Activated CD8-positive, alpha-beta T cell treated with anti-CD3 and anti-CD28 coated beads for 36 hours (primary cell): ENCODE results near the gene MAST4. TPM values are rescaled to one million over a fixed set of nuclear protein-coding genes. Genes with fewer than 3 reads are reported as not detected.
A peak's percentile ranks its signal among the peaks of the same experiment; 100 is the strongest.

Experiments
- ATAC-seq: fragments of 200-7000 bp; cut with Tn5 transposase; one replicate; pipeline ENCODE4 v1.10.0; 2021; ENCODE audit warnings: mild to moderate bottlenecking, moderate library complexity
- CTCF ChIA-PET: fragments of 350-600 bp; sonication (Branson Sonifier 250); formaldehyde crosslinking; loops from one replicate; lab custom pipeline; 2021; ENCODE audit warnings: antibody characterized with exemption; lab: Charles Lee
- POLR2A ChIA-PET: fragments of 350-600 bp; sonication (Branson Sonifier 250); formaldehyde crosslinking; loops from one replicate; lab custom pipeline; 2021; ENCODE audit warnings: antibody characterized with exemption; lab: Charles Lee
- DNase-seq: peaks from one replicate; pipeline ENCODE4 v3.0.0-alpha.2; 2020
- H3K27ac Mint-ChIP-seq: one replicate; pipeline ENCODE4 v1.8.0; 2021; ENCODE audit warnings: mild to moderate bottlenecking, mixed read lengths
- H3K27me3 Mint-ChIP-seq: one replicate; pipeline ENCODE4 v1.8.0; 2021; ENCODE audit warnings: mixed read lengths
- H3K36me3 Mint-ChIP-seq: one replicate; pipeline ENCODE4 v1.8.0; 2021; ENCODE audit warnings: low read depth, mixed read lengths
- H3K4me1 Mint-ChIP-seq: one replicate; pipeline ENCODE4 v1.8.0; 2021; ENCODE audit warnings: low read depth, mixed read lengths
- H3K4me3 Mint-ChIP-seq: one replicate; pipeline ENCODE4 v1.8.0; 2021; ENCODE audit warnings: mild to moderate bottlenecking, moderate library complexity, mixed read lengths
- H3K9me3 Mint-ChIP-seq: one replicate; pipeline ENCODE4 v1.8.0; 2021; ENCODE audit warnings: mixed read lengths
- intact Hi-C: fragments of 100-400 bp; cut with micrococcal nuclease; formaldehyde crosslinking; loops from one replicate; pipeline ENCODE4 v1.10.0; 2022
- total RNA-seq, 2 experiments: library from RNA; stranded (reverse); gene quantifications; one replicate each; pipeline ENCODE4 v1.2.3, GENCODE V29; 2021
- TF ChIP-seq, protein P1 (sequence below): fragments of 200-600 bp; IDR thresholded peaks from one replicate; pipeline ENCODE4 v1.8.0; 2022; ENCODE audit warnings: antibody characterized with exemption, mild to moderate bottlenecking

The MAST4 gene
- total RNA-seq, 2 experiments from 2014 or later: 7.6 to 10.0 TPM

DNA sequence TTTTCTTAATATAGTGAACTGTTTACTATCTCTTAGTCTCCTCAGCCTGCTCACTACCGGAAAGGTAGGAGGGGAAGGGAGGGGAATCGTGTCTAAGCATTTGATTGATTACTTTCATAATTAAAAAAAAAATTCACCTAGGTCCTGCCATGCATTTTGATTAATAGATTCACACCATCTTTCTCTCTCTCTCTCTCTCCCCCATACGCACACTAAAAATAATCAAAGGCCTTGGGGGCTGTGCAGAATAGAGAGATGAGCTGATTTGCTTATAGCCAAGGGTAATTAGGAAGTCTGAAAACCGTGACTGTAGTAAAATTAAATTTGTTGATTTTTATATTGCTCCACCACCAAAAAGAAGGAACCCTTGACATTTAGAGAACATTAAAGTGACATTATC is 550.8 kb downstream of the MAST4 start:
- intact Hi-C loops: no loop called here
- H3K4me3 Mint-ChIP-seq: no peak overlapping the region
- ATAC-seq (no peak), DNase-seq (no peak)
- CTCF ChIA-PET: interaction anchor here (0.8 to 1.7 kb wide), 4 partner anchors 8 to 21 kb away, joined by 3 to 6 read pairs (median 3); no protein-coding TSS in a partner anchor
- TF ChIP-seq, protein P1, sequence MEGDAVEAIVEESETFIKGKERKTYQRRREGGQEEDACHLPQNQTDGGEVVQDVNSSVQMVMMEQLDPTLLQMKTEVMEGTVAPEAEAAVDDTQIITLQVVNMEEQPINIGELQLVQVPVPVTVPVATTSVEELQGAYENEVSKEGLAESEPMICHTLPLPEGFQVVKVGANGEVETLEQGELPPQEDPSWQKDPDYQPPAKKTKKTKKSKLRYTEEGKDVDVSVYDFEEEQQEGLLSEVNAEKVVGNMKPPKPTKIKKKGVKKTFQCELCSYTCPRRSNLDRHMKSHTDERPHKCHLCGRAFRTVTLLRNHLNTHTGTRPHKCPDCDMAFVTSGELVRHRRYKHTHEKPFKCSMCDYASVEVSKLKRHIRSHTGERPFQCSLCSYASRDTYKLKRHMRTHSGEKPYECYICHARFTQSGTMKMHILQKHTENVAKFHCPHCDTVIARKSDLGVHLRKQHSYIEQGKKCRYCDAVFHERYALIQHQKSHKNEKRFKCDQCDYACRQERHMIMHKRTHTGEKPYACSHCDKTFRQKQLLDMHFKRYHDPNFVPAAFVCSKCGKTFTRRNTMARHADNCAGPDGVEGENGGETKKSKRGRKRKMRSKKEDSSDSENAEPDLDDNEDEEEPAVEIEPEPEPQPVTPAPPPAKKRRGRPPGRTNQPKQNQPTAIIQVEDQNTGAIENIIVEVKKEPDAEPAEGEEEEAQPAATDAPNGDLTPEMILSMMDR: no peak
- H3K36me3 Mint-ChIP-seq: peaks cover 15% of the 10 kb centered on the region
- H3K4me1 Mint-ChIP-seq: no peaks in the 10 kb centered on the region
- H3K27me3 Mint-ChIP-seq: no peaks in the 10 kb centered on the region
- H3K9me3 Mint-ChIP-seq: no peaks in the 10 kb centered on the region
- no peak overlapping the region for H3K27ac Mint-ChIP-seq
- POLR2A ChIA-PET: interaction anchor here (1.0 kb wide), 1 partner anchor 61 kb away, joined by 3 read pairs; no protein-coding TSS in a partner anchor

DNA sequence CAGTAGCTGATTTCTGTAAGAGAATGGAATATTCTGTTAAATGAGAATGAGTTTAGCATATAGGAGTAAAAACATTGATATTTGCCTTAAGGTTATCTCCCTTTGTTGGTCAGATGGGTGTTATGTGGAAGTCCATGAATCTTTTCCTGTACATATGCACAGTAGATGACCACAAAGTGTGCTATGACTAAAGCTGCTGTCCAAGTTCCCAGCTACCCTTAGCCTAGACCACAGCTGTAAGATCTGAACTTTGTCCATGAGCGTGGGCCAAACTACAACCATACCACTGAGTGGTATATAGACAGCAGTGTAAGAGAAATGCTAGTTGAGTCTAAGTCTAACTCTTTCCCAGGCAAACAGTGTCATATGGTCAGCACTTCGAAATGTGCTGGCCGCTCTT is 551.6 kb downstream of the MAST4 start:
- DNase-seq (no peak), ATAC-seq (no peak)
- H3K27ac Mint-ChIP-seq: no peak overlapping the region
- no peaks in the 10 kb centered on the region for H3K4me1 Mint-ChIP-seq
- H3K27me3 Mint-ChIP-seq: no peaks in the 10 kb centered on the region
- H3K4me3 Mint-ChIP-seq: no peak overlapping the region
- ChIA-PET POLR2A (interaction anchor here (1.0 kb wide), 1 partner anchor 61 kb away, joined by 3 read pairs; no protein-coding TSS in a partner anchor), CTCF (interaction anchor here (0.9 to 1.7 kb wide), 4 partner anchors 8 to 60 kb away, joined by 3 to 4 read pairs (median 3); no protein-coding TSS in a partner anchor)
- TF ChIP-seq, protein P1: no peak
- intact Hi-C loops: no loop called here
- H3K36me3 Mint-ChIP-seq: peaks cover 12% of the 10 kb centered on the region
- no peaks in the 10 kb centered on the region for H3K9me3 Mint-ChIP-seq

DNA sequence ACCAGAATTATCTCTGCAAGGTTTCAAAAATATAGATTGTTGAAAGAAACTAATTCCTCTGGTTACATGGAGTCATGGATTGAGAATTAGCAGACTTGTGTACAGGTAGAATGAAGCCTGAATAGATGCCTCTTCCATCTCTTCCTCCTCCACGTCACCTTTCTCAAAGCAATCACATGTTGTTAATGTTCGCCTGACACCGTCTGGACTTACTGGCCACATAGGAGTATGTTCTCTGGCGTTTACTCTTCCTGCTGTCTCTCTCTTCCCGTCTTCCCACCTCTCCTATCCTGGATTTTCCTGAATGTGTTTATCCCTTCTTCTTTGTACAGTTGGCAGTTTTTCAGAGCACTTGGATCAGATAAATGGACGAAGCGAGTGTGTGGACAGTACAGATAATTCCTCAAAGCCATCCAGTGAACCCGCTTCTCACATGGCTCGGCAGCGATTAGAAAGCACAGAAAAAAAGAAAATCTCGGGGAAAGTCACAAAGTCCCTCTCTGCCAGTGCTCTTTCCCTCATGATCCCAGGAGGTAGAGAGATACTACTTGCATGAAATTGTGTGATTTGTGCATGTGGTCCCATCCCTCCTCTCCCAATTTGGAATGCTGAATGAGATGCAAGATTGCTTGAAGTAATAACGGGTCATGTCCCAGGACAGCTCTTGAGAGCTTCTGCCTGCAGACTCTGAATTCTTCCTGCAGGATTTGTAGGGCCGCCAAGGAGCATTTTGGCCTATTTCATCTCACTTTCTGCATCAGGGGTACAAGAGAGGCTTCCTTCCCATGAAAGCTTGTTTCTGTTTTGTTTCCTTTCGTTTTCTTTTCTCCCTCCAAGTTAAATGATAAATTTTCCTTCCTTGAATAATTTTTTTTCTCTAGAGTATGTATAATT is 553.1 kb downstream of the MAST4 start:
- no peak for ATAC-seq
- Mint-ChIP-seq H3K4me3 (no peak overlapping the region), H3K27ac (no peak overlapping the region), H3K9me3 (no peaks in the 10 kb centered on the region), H3K4me1 (peaks cover 2% of the 10 kb centered on the region), H3K27me3 (no peaks in the 10 kb centered on the region), H3K36me3 (peaks cover 11% of the 10 kb centered on the region)
- ChIA-PET CTCF (interaction anchor here (0.8 to 1.6 kb wide), 7 partner anchors 20 to 842 kb away, joined by 3 to 4 read pairs (median 3); no protein-coding TSS in a partner anchor), POLR2A (no interaction called here)
- TF ChIP-seq, protein P1: no peak
- DNase-seq: no peak
- intact Hi-C loops: no loop called here

DNA sequence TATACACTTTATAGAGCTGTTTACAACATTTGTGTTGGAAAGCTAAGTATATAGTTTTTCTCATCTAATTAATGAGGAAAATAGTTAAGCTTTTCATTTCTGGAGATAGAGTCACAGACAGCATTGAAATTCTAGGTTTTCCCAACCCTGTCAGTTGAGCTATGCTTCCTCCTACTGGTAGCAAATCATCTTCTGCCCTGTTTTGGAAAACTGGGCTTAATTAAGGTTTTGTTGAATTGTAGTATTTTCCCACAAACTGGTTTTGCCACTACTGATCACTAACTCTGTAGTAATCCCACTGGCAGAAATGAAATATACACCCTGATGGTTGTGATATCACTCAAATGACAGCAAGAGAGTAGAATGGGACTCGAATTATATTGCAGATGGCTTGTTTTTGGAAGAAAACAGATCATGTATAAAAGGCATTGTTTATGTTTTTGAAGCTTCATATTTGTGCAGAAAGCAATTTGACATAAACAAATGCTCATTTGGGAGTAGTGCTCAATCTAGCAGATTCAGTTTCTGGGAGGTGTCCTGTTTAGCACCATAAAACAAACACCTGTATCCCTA is 553.8 kb downstream of the MAST4 start:
- Mint-ChIP-seq H3K9me3 (no peaks in the 10 kb centered on the region), H3K36me3 (peaks cover 11% of the 10 kb centered on the region), H3K27me3 (no peaks in the 10 kb centered on the region), H3K27ac (no peak overlapping the region), H3K4me1 (peaks cover 2% of the 10 kb centered on the region), H3K4me3 (no peak overlapping the region)
- ChIA-PET POLR2A (no interaction called here), CTCF (interaction anchor here (0.8 to 1.6 kb wide), 7 partner anchors 21 to 843 kb away, joined by 3 to 4 read pairs (median 3); no protein-coding TSS in a partner anchor)
- intact Hi-C loops: loop anchor here (10.0 kb wide), 1 partner anchor 145 kb away; no protein-coding TSS in a partner anchor
- ATAC-seq (no peak), DNase-seq (no peak)
- TF ChIP-seq, protein P1: peak; percentile 16
